Thymus (tissue), 11 donors: Measurements from ENCODE around the gene PRKCA. TPM values are rescaled to one million over a fixed set of nuclear protein-coding genes. Genes with fewer than 3 reads are reported as not detected.

Experiments
- DNase-seq, 9 donors: peaks; one replicate each; pipeline ENCODE4 v3.0.0-alpha.2; 2013; ENCODE audit warnings: low spot score in 9 of 9, low read depth in 6 of 9, missing footprints in 1 of 9
- H3K27ac ChIP-seq, 2 donors: one replicate each; pipeline ENCODE4 v1.5.1; 2013; ENCODE audit warnings: control low read depth in 1 of 2, low read depth in 1 of 2, low read length in 1 of 2, mild to moderate bottlenecking in 1 of 2, moderate library complexity in 1 of 2
- H3K27me3 ChIP-seq, 2 donors: one replicate each; pipeline ENCODE4 v1.5.1; 2013; ENCODE audit warnings: low read length in 1 of 2; ENCODE audit not compliant: control insufficient read depth in 2 of 2, insufficient read depth in 1 of 2
- H3K36me3 ChIP-seq, 2 donors: one replicate each; pipeline ENCODE4 v1.5.1; 2013; ENCODE audit warnings: low read length in 1 of 2, mild to moderate bottlenecking in 1 of 2, moderate library complexity in 1 of 2; ENCODE audit not compliant: control insufficient read depth in 2 of 2, insufficient read depth in 2 of 2
- H3K4me1 ChIP-seq, 2 donors: one replicate each; pipeline ENCODE4 v1.5.1; 2013; ENCODE audit warnings: low read length in 2 of 2; ENCODE audit not compliant: control insufficient read depth in 2 of 2, insufficient read depth in 2 of 2
- H3K4me3 ChIP-seq, 2 donors: one replicate each; pipeline ENCODE4 v1.5.1; 2013; ENCODE audit warnings: low read length in 2 of 2, control low read depth in 1 of 2, mild to moderate bottlenecking in 1 of 2
- H3K9me3 ChIP-seq, 2 donors: one replicate each; pipeline ENCODE4 v1.5.1; 2013; ENCODE audit warnings: low read length in 1 of 2, mild to moderate bottlenecking in 1 of 2; ENCODE audit not compliant: control insufficient read depth in 2 of 2, insufficient read depth in 1 of 2
- WGBS: extraction: QIAGEN DNeasy Blood & Tissue Kit; methylation state at CpG from one replicate; pipeline ENCODE4 v1.1.7; 2013; 5-methylcytosine and 5-hydroxymethylcytosine counted together
- polyA plus RNA-seq: library from polyadenylated mRNA; stranded (reverse); fragments of 200-250 nt; gene quantifications from one replicate; pipeline ENCODE4 v1.2.3, GENCODE V29; 2013
- total RNA-seq: library from RNA; stranded (reverse); fragments of 120-200 nt; gene quantifications from one replicate; pipeline ENCODE4 v1.2.4, GENCODE V29; 2013
- donor health status: healthy.

PRKCA gene
- total and polyA plus RNA-seq, 2 donors, result 2.7 to 3.2 TPM

- H3K27ac ChIP-seq, result no peak overlapping the region
- peaks cover 0 to 2% of the 10 kb centered on the region in 2 donors for H3K36me3 ChIP-seq
- H3K4me3 ChIP-seq, result no peak overlapping the region
- 97% methylated on average over 3 of the region's 3 CpGs for WGBS
- peaks cover 0 to 9% of the 10 kb centered on the region in 2 donors for H3K9me3 ChIP-seq
- DNase-seq, result no peak
- no peaks in the 10 kb centered on the region for H3K27me3 ChIP-seq
- peaks cover 0 to 14% of the 10 kb centered on the region in 2 donors for H3K4me1 ChIP-seq
Measured at GRCh38 chr17:66795486-66795885, 493.1 kb downstream of the PRKCA start.

- Histone ChIP-seq H3K27me3 (no peaks in the 10 kb centered on the region), H3K9me3 (peaks cover 0 to 9% of the 10 kb centered on the region in 2 donors), H3K4me3 (no peak overlapping the region), H3K27ac (no peak overlapping the region), H3K36me3 (no peaks in the 10 kb centered on the region), H3K4me1 (no peaks in the 10 kb centered on the region)
- peak in 1 of 9 donors; percentile 4 for DNase-seq
- WGBS, result 84% methylated on average over 10 of the region's 10 CpGs
Measured at GRCh38 chr17:66799849-66800537, 497.6 kb downstream of the PRKCA start.

GRCh38 chr17:66803474-66803951 is 501.1 kb downstream of the PRKCA start:
- Histone ChIP-seq H3K36me3 (no peaks in the 10 kb centered on the region), H3K9me3 (no peaks in the 10 kb centered on the region), H3K4me3 (no peak overlapping the region), H3K27ac (no peak overlapping the region), H3K4me1 (peaks cover 11 to 29% of the 10 kb centered on the region in 2 donors), H3K27me3 (no peaks in the 10 kb centered on the region)
- DNase-seq, result no peak
- WGBS, result 95% methylated on average over 19 of the region's 19 CpGs

GRCh38 chr17:66805567-66805966 is 503.2 kb downstream of the PRKCA start:
- Histone ChIP-seq H3K4me1 (peaks cover 11 to 29% of the 10 kb centered on the region in 2 donors), H3K27ac (peak overlapping the region in 1 of 2 donors; percentile 50), H3K27me3 (no peaks in the 10 kb centered on the region), H3K4me3 (no peak overlapping the region), H3K9me3 (no peaks in the 10 kb centered on the region), H3K36me3 (no peaks in the 10 kb centered on the region)
- WGBS, result 9% methylated on average over 10 of the region's 10 CpGs
- peak in 2 of 9 donors; percentile 27 to 50 for DNase-seq

GRCh38 chr17:66807182-66807581 is 504.8 kb downstream of the PRKCA start:
- Histone ChIP-seq H3K4me1 (peaks cover 11 to 29% of the 10 kb centered on the region in 2 donors), H3K9me3 (no peaks in the 10 kb centered on the region), H3K4me3 (no peak overlapping the region), H3K36me3 (no peaks in the 10 kb centered on the region), H3K27ac (no peak overlapping the region), H3K27me3 (peaks cover 0 to 1% of the 10 kb centered on the region in 2 donors)
- no peak for DNase-seq
- WGBS, result 68% methylated on average over 10 of the region's 10 CpGs

DNA sequence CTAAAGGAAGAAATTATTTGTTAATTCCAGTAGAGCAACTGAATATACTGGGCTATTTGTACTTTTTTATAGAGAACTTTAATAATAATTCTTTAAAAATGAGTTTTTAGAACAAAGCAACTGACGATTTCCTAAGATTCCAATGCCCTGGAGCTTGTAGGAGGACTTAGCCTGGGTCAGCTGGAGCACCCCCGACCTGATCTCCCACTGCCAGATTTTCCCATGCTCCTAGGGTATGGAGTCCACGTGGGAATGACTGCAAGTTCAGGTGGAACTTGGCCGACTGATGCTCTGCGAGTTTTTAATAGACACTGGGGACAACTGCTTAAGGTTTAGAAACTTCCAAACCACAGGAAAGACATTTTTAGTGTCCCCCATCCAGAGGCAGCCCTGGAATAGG is 507.0 kb downstream of the PRKCA start:
- WGBS, result 92% methylated on average over 5 of the region's 5 CpGs
- no peaks in the 10 kb centered on the region for H3K36me3 ChIP-seq
- H3K27ac ChIP-seq, result no peak overlapping the region
- H3K9me3 ChIP-seq, result no peaks in the 10 kb centered on the region
- peaks cover 0 to 6% of the 10 kb centered on the region in 2 donors for H3K27me3 ChIP-seq
- peaks cover 11 to 29% of the 10 kb centered on the region in 2 donors for H3K4me1 ChIP-seq
- no peak overlapping the region for H3K4me3 ChIP-seq
- no peak for DNase-seq

- WGBS, result 96% methylated on average over 12 of the region's 12 CpGs
- Histone ChIP-seq H3K4me1 (peaks cover 6 to 23% of the 10 kb centered on the region in 2 donors), H3K9me3 (no peaks in the 10 kb centered on the region), H3K27ac (no peak overlapping the region), H3K27me3 (peaks cover 0 to 6% of the 10 kb centered on the region in 2 donors), H3K36me3 (no peaks in the 10 kb centered on the region), H3K4me3 (no peak overlapping the region)
- DNase-seq, result no peak
Measured at GRCh38 chr17:66810951-66811682, 508.7 kb downstream of the PRKCA start.

- H3K9me3 ChIP-seq, result no peaks in the 10 kb centered on the region
- H3K4me1 ChIP-seq, result peaks cover 4 to 17% of the 10 kb centered on the region in 2 donors
- no peaks in the 10 kb centered on the region for H3K36me3 ChIP-seq
- 88% methylated on average over 9 of the region's 9 CpGs for WGBS
- H3K4me3 ChIP-seq, result no peak overlapping the region
- H3K27ac ChIP-seq, result no peak overlapping the region
- DNase-seq, result no peak
- H3K27me3 ChIP-seq, result peaks cover 0 to 6% of the 10 kb centered on the region in 2 donors
Measured at GRCh38 chr17:66811683-66812054, 509.3 kb downstream of the PRKCA start.

DNA sequence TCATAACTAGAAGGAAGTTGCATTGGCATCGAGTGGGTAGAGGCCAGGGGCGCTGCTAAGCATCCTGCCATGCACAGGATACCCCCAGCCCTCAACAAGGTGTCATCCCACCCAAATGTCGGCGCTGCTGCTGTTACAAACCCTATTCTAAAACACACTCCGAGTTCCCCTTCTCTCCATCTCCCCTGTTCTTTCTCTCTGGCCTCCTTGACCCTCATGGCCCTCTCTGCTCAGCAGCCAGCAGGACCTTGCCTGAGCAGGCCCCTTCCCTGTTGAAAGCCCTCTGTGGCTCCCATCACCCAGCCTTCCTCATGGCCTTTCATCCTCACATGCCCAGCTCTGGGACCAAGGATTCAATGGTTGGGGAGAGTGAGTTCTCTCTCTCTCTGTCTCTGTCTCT is 510.2 kb downstream of the PRKCA start:
- H3K27me3 ChIP-seq, result peaks cover 0 to 6% of the 10 kb centered on the region in 2 donors
- H3K27ac ChIP-seq, result no peak overlapping the region
- WGBS, result 91% methylated on average over 5 of the region's 5 CpGs
- H3K4me3 ChIP-seq, result no peak overlapping the region
- H3K4me1 ChIP-seq, result peaks cover 4 to 9% of the 10 kb centered on the region in 2 donors
- DNase-seq, result no peak
- no peaks in the 10 kb centered on the region for H3K36me3 ChIP-seq
- no peaks in the 10 kb centered on the region for H3K9me3 ChIP-seq
